Lower leg skin (tissue), 3 donors: ENCODE measurements around the gene ILDR1.

Experiments
- CTCF ChIP-seq, 3 donors: fragments of 450-650 bp; IDR thresholded peaks; one replicate each; pipeline ENCODE4 v1.5.1; 2016; ENCODE audit warnings: antibody characterized with exemption in 3 of 3, mild to moderate bottlenecking in 3 of 3, moderate library complexity in 2 of 3
- POLR2A ChIP-seq, 2 donors: fragments of 450-650 bp; IDR thresholded peaks; one replicate each; pipeline ENCODE4 v1.6.1; 2016 to 2017; ENCODE audit warnings: antibody characterized with exemption in 2 of 2, mild to moderate bottlenecking in 1 of 2, moderate library complexity in 1 of 2

DNA sequence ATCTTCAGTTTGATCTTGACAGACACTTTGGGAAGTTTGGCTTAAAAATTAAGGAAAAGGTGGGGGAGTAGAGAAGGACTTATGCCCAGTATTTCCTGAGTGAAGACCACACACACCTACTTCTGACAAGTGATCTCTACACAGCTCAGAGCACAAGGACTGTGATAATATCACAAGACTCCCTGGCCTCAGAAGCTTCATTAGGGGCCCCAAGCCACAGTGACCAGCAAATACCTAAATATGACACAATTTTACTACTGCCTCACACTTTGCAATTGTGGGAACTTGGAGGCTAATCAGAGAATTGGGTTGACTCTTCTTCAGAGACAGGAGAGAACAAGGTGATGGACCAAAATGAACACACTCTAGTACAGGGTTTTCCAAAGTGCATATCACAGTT lies 2.6 kb downstream of the ILDR1 start:
- no peak for TF ChIP-seq CTCF (IDR thresholded peaks at IDR 0.05)
- no peak for TF ChIP-seq POLR2A (IDR thresholded peaks at IDR 0.05)
